PC-9 (cell line): ENCODE results near the gene SNRNP70.

Experiments used
- EZH2 ChIP-seq: fragments of 200-600 bp; sonication (generic); IDR thresholded peaks from 2 replicates; pipeline ENCODE4 v1.8.0; 2017; ENCODE audit warnings: antibody characterized with exemption, low read depth
- TF ChIP-seq, protein P1 (sequence below): fragments of 200-600 bp; sonication (generic); conservative IDR thresholded peaks from 2 replicates; pipeline ENCODE4 v1.6.1; 2017; ENCODE audit warnings: mixed run types, antibody characterized with exemption, mild to moderate bottlenecking, moderate library complexity

- TF ChIP-seq, protein P1, sequence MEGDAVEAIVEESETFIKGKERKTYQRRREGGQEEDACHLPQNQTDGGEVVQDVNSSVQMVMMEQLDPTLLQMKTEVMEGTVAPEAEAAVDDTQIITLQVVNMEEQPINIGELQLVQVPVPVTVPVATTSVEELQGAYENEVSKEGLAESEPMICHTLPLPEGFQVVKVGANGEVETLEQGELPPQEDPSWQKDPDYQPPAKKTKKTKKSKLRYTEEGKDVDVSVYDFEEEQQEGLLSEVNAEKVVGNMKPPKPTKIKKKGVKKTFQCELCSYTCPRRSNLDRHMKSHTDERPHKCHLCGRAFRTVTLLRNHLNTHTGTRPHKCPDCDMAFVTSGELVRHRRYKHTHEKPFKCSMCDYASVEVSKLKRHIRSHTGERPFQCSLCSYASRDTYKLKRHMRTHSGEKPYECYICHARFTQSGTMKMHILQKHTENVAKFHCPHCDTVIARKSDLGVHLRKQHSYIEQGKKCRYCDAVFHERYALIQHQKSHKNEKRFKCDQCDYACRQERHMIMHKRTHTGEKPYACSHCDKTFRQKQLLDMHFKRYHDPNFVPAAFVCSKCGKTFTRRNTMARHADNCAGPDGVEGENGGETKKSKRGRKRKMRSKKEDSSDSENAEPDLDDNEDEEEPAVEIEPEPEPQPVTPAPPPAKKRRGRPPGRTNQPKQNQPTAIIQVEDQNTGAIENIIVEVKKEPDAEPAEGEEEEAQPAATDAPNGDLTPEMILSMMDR = no peak
- TF ChIP-seq EZH2 = no peak
These were observed 32.7 kb downstream of the SNRNP70 start for GRCh38 chr19:49117677-49118564.
